Fibroblast of villous mesenchyme (primary cell): ENCODE measurements around the gene SLC2A1. TPM values are rescaled to one million over a fixed set of nuclear protein-coding genes. Genes with fewer than 3 reads are reported as not detected.
A peak's percentile ranks its signal among the peaks of the same experiment; 100 is the strongest.

ENCODE experiments used
- DNase-seq: peaks from one replicate; pipeline ENCODE4 v3.0.0-alpha.2; 2010; ENCODE audit warnings: low read depth
- H3K4me3 ChIP-seq: 2 replicates; pipeline ENCODE4 v1.5.1; 2011; ENCODE audit warnings: low read depth, mild to moderate bottlenecking, low read length
- total RNA-seq: library from RNA; depleted of rRNA; stranded (reverse); fragments of >200 nt; gene quantifications from 2 replicates; pipeline ENCODE4 v1.2.3, GENCODE V29; 2012
- TF ChIP-seq, protein P1 (sequence below): IDR thresholded peaks from 2 replicates; pipeline ENCODE4 v1.5.1; 2012; ENCODE audit warnings: low read depth, mild to moderate bottlenecking, low read length; ENCODE audit not compliant: insufficient read depth

Gene SLC2A1
- total RNA-seq, 1 donor: 118 TPM

DNA sequence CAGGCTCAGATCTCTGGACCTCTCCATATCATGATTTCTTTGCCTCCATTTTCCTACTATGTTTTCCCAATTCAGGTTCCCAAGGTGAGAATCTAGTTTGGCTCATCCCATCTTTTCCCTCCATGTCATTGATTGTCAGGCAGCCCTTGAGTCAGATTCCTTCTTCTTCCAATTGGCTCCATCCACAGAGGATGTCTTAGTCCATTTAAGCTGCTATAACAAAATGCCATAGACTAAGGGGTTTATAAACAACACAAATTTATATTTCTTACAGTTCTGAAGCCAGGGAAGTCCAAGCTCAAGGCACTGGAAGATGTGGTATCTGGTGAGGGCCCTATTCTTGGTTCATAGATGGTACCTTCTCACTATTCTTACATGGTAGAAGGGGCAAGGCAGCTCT lies 42.8 kb upstream of the SLC2A1 start:
- no peak overlapping the region for H3K4me3 ChIP-seq
- TF ChIP-seq, protein P1, sequence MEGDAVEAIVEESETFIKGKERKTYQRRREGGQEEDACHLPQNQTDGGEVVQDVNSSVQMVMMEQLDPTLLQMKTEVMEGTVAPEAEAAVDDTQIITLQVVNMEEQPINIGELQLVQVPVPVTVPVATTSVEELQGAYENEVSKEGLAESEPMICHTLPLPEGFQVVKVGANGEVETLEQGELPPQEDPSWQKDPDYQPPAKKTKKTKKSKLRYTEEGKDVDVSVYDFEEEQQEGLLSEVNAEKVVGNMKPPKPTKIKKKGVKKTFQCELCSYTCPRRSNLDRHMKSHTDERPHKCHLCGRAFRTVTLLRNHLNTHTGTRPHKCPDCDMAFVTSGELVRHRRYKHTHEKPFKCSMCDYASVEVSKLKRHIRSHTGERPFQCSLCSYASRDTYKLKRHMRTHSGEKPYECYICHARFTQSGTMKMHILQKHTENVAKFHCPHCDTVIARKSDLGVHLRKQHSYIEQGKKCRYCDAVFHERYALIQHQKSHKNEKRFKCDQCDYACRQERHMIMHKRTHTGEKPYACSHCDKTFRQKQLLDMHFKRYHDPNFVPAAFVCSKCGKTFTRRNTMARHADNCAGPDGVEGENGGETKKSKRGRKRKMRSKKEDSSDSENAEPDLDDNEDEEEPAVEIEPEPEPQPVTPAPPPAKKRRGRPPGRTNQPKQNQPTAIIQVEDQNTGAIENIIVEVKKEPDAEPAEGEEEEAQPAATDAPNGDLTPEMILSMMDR: no peak
- no peak for DNase-seq

DNA sequence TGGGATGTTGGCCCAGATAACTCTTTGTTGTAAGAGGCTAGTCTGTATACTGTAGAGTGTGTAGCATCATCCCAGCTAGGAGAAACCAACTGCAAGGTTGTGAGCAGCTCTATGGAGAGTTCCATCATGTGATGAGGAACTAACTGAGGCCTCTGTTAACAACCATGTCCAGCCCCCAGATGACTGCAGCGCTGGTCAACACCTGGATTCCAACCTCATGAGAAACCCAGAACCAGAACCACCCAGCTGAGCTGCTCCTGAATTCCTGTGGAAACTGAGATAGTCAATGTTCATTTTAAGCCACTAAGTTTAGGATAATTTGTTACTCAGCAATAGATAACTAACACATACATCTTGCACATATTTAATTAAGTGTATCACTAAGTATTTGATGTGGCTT lies 41.6 kb upstream of the SLC2A1 start:
- no peak for DNase-seq
- TF ChIP-seq, protein P1: no peak
- no peak overlapping the region for H3K4me3 ChIP-seq

DNA sequence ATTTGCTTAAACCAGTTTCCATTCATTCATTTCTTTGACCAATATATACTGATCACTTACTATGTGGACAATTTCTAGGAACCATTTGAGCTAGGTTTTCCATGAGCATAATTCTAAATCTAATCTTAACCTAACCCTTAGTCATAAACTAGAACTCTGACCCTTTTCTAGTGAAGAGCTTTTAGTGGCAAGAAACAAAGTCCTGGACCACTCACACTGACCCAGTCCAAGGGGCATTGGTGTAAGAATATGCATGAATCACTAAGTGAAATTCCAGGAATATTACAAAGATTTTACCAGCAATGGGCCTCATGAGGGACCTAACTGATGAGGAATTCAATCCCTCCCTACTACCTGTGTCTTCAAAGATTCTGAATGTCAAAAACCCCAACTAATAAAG lies 40.6 kb upstream of the SLC2A1 start:
- no peak overlapping the region for H3K4me3 ChIP-seq
- DNase-seq: no peak
- TF ChIP-seq, protein P1: no peak

DNA sequence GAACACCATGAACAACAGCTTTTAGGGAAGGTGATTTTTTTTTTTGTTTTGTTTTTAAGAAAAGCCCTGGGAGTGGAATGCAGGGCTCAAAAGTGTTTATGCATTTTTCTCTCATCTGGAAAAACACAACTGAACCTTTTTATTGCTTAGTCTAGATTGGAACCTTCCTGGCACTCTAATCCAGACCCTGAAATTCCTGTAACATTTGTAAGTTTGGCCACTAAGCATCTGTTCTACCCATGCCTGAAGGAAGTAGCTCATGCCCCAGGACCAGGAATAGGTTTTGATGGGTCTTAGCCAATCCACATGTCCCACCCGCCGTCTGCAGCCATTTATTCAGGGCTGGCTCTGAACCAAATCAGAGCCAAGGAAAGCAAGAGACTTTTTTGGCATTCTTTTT lies 39.7 kb upstream of the SLC2A1 start:
- H3K4me3 ChIP-seq: no peak overlapping the region
- TF ChIP-seq, protein P1: no peak
- peak; percentile 86 for DNase-seq

DNA sequence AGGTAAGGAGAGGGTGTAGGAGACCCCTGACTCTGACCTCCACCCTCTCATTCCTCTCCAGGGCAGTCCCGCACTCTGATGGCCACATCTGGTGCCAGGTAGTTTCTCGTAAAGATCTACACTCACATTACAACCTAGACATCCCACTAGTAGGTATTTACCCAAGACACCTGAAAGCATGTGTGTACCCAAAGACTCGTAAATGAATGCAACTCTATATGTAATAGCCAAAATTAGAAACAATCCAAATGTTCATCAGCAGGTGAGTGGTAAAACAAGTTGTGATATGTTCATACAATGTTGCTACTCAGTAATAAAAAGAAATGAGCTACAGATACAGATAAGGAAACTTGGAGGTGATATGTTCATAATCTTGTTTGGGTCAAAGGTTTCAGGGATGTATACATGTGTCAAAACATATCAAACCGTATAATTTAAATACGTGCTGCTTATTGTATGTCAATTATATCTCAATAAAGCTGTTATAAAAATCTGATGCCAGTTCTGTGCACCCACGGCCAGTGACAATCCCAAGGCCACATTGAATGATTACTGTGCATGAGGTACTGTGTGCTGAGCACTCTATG lies 37.8 kb upstream of the SLC2A1 start:
- TF ChIP-seq, protein P1: no peak
- DNase-seq: no peak
- H3K4me3 ChIP-seq: no peak overlapping the region

DNA sequence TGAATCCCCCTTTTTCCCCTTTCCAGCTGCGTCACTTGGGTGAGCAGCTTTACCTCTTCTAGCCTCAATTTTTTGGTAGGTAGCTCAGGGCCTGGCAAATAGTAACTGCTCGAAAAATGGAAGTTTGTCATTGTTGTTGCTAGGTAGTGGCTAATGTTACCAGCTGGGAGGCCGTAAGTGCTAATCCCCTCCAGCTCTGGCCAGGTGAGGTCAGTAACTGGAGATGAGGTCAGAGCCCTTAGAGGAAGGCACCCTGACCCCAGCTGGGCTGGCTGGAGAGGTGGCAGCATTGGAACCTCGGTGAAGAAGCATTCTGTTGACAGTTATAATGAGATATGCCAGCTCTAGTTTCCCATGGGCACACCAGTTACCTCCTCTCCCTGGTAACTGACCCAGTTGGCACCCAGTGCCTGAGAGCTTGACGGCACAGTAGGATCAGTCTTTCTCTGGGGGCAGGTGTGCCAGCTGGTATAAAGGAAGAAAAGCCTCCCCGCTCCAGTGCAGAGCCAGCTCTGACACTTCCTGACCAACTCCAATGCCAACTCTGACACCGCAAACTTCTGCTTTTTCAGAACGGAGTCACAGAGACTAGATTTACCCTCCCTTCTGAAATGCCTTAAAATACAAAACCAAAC lies 35.0 kb upstream of the SLC2A1 start:
- TF ChIP-seq, protein P1: no peak
- DNase-seq: no peak

DNA sequence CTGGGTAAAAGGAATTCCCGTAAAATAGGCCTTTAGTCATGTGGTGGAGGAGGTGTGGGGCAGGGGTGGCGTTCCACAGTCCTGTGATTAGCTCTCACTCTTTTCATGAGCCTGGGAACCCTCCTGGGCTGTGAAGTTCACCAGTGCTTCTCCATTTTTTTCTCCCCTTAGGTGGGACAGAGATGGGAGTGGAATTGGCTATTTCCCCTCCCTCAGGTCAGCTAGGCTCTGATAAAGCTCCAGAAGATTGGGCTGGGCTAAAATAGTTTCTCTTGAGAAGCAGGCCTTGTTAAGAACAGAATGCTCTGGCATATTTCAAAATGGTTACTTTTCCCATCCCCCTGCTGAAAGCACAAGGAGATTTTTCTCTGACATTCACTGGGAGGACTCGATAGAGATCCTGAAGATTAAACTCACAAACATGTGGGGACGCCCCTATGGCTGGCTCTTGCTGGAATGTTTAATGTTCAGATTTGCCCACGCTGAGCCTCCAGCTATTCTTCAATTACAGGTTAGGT lies 33.4 kb upstream of the SLC2A1 start:
- TF ChIP-seq, protein P1: no peak
- H3K4me3 ChIP-seq: no peak overlapping the region
- DNase-seq: peak; percentile 83

More for the DNA sequence above, 35.0 kb upstream of the SLC2A1 start:
- no peak overlapping the region for H3K4me3 ChIP-seq
